HL-60/S4 (cell line): ENCODE results near the gene MEGF6.

Experiments
- in situ Hi-C: fragments of 300-500 bp; cut with MboI; formaldehyde crosslinking; loops from 2 replicates; pipeline ENCODE4 v1.14.3; 2022; ENCODE audit warnings: low sequenced_read_pairs

Gene MEGF6

GRCh38 chr1:3544040-3544977 is 67.0 kb downstream of the MEGF6 start:
- in situ Hi-C loops, result no loop called here

GRCh38 chr1:3543076-3544039 is 68.0 kb downstream of the MEGF6 start:
- in situ Hi-C loops, result no loop called here

- in situ Hi-C loops, result no loop called here
Observed at GRCh38 chr1:3542676-3543075, 68.6 kb downstream of the MEGF6 start.

GRCh38 chr1:3541936-3542335 is 69.4 kb downstream of the MEGF6 start:
- in situ Hi-C loops, result no loop called here

GRCh38 chr1:3541465-3541864 is 69.8 kb downstream of the MEGF6 start:
- in situ Hi-C loops, result no loop called here

GRCh38 chr1:3540876-3541275 is 70.4 kb downstream of the MEGF6 start:
- in situ Hi-C loops, result no loop called here

- in situ Hi-C loops, result no loop called here
Observed at GRCh38 chr1:3539707-3540425, 71.4 kb downstream of the MEGF6 start.

- in situ Hi-C loops, result no loop called here
Observed at GRCh38 chr1:3537359-3537758, 73.9 kb downstream of the MEGF6 start.

- in situ Hi-C loops, result no loop called here
Observed at GRCh38 chr1:3536420-3537195, 74.7 kb downstream of the MEGF6 start.

- in situ Hi-C loops, result no loop called here
Observed at GRCh38 chr1:3535732-3536131, 75.6 kb downstream of the MEGF6 start.

- in situ Hi-C loops, result no loop called here
Observed at GRCh38 chr1:3534803-3535637, 76.3 kb downstream of the MEGF6 start.

GRCh38 chr1:3533067-3534048 is 78.0 kb downstream of the MEGF6 start:
- in situ Hi-C loops, result no loop called here

GRCh38 chr1:3531928-3532327 is 79.4 kb downstream of the MEGF6 start:
- in situ Hi-C loops, result no loop called here

GRCh38 chr1:3530926-3531818 is 80.1 kb downstream of the MEGF6 start:
- in situ Hi-C loops, result no loop called here

- in situ Hi-C loops, result no loop called here
Observed at GRCh38 chr1:3530086-3530925, 81.0 kb downstream of the MEGF6 start.

GRCh38 chr1:3529099-3529729 is 82.1 kb downstream of the MEGF6 start:
- in situ Hi-C loops, result no loop called here
